ENCODE data around the gene C10orf90.

DNA sequence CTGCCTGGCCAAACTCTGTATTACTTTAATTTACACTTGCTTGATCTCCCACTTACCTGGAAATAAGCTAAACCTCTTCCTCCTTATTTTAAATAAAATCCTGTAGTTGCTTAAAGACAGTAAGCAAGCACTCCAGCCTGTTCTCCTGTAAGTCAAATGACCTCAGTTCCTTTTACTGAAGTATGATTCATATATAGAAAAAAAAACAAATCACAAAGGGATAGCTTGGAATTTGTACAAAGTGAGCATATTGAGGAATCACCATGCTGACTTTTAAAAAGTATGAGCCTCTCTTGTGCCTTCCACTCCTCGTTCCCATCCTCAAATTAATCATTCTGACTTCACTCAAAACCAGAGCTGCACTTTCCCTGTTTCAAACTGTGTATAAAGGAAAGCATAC, 52.0 kb downstream of the C10orf90 start:
- TF ChIP-seq, protein P1, sequence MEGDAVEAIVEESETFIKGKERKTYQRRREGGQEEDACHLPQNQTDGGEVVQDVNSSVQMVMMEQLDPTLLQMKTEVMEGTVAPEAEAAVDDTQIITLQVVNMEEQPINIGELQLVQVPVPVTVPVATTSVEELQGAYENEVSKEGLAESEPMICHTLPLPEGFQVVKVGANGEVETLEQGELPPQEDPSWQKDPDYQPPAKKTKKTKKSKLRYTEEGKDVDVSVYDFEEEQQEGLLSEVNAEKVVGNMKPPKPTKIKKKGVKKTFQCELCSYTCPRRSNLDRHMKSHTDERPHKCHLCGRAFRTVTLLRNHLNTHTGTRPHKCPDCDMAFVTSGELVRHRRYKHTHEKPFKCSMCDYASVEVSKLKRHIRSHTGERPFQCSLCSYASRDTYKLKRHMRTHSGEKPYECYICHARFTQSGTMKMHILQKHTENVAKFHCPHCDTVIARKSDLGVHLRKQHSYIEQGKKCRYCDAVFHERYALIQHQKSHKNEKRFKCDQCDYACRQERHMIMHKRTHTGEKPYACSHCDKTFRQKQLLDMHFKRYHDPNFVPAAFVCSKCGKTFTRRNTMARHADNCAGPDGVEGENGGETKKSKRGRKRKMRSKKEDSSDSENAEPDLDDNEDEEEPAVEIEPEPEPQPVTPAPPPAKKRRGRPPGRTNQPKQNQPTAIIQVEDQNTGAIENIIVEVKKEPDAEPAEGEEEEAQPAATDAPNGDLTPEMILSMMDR (IDR thresholded peaks at IDR 0.05) = no peak
- TF ChIP-seq ZFX (IDR thresholded peaks at IDR 0.05; ENCODE audit: borderline replicate concordance) = no peak

All from 22Rv1 (cell line).